RCC 7860 (cell line): ENCODE measurements around the gene FAM107A.

ENCODE experiments used
- DNase-seq: peaks from one replicate; pipeline ENCODE4 v3.0.0-alpha.2; 2015; ENCODE audit warnings: low spot score
- FAIRE-seq: peaks from 2 replicates; lab custom pipeline; 2012; peaks lifted over from hg19 to GRCh38; lab: Jason Lieb, UNC

FAM107A gene

GRCh38 chr3:58594117-58594516 lies 16.9 kb upstream of the FAM107A start:
- FAIRE-seq, result no peak

GRCh38 chr3:58591517-58592510 lies 14.6 kb upstream of the FAM107A start:
- DNase-seq (no peak), FAIRE-seq (no peak)

More at GRCh38 chr3:58594117-58594516, 16.9 kb upstream of the FAM107A start:
- DNase-seq, result no peak

- FAIRE-seq (no peak), DNase-seq (no peak)
These were observed 10.9 kb upstream of the FAM107A start for GRCh38 chr3:58588030-58588614.

- DNase-seq (no peak), FAIRE-seq (no peak)
These were observed 9.6 kb upstream of the FAM107A start for GRCh38 chr3:58586776-58587192.

- peak; percentile 85 for DNase-seq
- peak; percentile 94 for FAIRE-seq
These were observed 8.8 kb upstream of the FAM107A start for GRCh38 chr3:58585994-58586393.

GRCh38 chr3:58585005-58585786 lies 8.0 kb upstream of the FAM107A start:
- FAIRE-seq, result no peak

GRCh38 chr3:58584690-58585004 lies 7.5 kb upstream of the FAM107A start:
- FAIRE-seq (no peak), DNase-seq (no peak)

More at GRCh38 chr3:58585005-58585786, 8.0 kb upstream of the FAM107A start:
- peak; percentile 50 for DNase-seq

GRCh38 chr3:58581328-58582091 lies 4.3 kb upstream of the FAM107A start:
- FAIRE-seq (no peak), DNase-seq (no peak)

GRCh38 chr3:58580826-58581327 lies 3.7 kb upstream of the FAM107A start:
- no peak for DNase-seq
- FAIRE-seq, result no peak

GRCh38 chr3:58578873-58579272 lies 1.7 kb upstream of the FAM107A start:
- DNase-seq (no peak), FAIRE-seq (no peak)

GRCh38 chr3:58576716-58577115 lies 475 bp downstream of the FAM107A start:
- DNase-seq, result no peak

GRCh38 chr3:58575971-58576652 lies 1.1 kb downstream of the FAM107A start:
- FAIRE-seq (no peak), DNase-seq (no peak)

More at GRCh38 chr3:58576716-58577115, 475 bp downstream of the FAM107A start:
- no peak for FAIRE-seq

- DNase-seq (no peak), FAIRE-seq (no peak)
These were observed 2.5 kb downstream of the FAM107A start for GRCh38 chr3:58574682-58575081.

GRCh38 chr3:58574106-58574505 lies 3.1 kb downstream of the FAM107A start:
- no peak for FAIRE-seq
- no peak for DNase-seq

- FAIRE-seq, result no peak
- no peak for DNase-seq
These were observed 3.6 kb downstream of the FAM107A start for GRCh38 chr3:58573640-58574039.

- DNase-seq (no peak), FAIRE-seq (no peak)
These were observed 4.5 kb downstream of the FAM107A start for GRCh38 chr3:58572634-58573230.

GRCh38 chr3:58572013-58572633 lies 5.1 kb downstream of the FAM107A start:
- FAIRE-seq (no peak), DNase-seq (no peak)

- DNase-seq, result no peak
- no peak for FAIRE-seq
These were observed 6.3 kb downstream of the FAM107A start for GRCh38 chr3:58570851-58571250.
